ENCODE results near the gene YAF2.

YAF2 gene

DNA sequence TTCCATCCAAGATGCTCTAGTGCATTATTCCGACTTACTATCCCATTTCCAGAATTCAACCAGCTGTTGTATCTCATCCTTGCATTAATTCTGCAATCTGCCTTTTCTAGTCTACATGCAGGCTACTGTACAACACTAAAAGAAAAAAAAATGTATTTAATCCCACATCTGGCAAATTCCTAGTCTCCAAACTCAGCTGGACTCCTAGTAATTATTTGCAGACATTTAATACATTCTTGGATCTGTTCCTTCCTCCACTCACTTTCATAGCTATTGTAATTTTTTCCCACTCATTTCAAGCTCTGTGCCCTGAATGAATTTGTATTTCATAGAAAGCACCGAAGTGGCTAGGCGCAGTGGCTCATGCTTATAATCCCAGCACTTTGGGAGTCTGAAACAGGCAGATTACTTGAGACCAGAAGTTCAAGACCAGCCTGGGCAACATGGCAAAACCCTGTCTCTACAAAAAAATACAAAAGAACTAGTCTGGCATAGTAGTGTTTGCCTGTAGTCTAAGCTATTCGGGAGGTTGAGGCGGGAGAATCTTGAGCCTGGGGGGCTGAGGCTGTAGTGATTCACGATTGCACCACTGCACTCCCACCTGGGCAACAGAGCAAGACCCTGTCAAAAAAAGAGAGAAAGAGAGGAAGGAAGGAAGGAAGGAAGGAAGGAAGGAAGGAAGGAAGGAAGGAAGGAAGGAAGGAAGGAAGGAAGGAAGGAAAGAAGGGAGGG lies 39.5 kb upstream of the YAF2 start:
- H3K27me3 ChIP-seq = peaks cover 6% of the 10 kb centered on the region
- no peak overlapping the region for H3K4me3 ChIP-seq (ENCODE audit: low read depth in 1 of 2, low read length in 1 of 2)
- no peaks in the 10 kb centered on the region for H3K4me1 ChIP-seq (ENCODE audit: control insufficient read depth in 1 of 2, insufficient read depth in 1 of 2, low read depth in 1 of 2, low read length in 1 of 2)
- no peaks in the 10 kb centered on the region for H3K36me3 ChIP-seq
- no peaks in the 10 kb centered on the region for H3K9me3 ChIP-seq
- TF ChIP-seq CTCF (IDR thresholded peaks at IDR 0.05) = no peak
- no peak overlapping the region for H3K27ac ChIP-seq

GRCh38 chr12:42275499-42275898 lies 37.5 kb upstream of the YAF2 start:
- Histone ChIP-seq H3K4me1 (ENCODE audit: control insufficient read depth in 1 of 2, insufficient read depth in 1 of 2, low read depth in 1 of 2, low read length in 1 of 2) (peaks cover 8 to 11% of the 10 kb centered on the region in 2 experiments), H3K27me3 (peaks cover 13% of the 10 kb centered on the region), H3K27ac (no peak overlapping the region), H3K9me3 (no peaks in the 10 kb centered on the region), H3K36me3 (no peaks in the 10 kb centered on the region), H3K4me3 (ENCODE audit: low read depth in 1 of 2, low read length in 1 of 2) (no peak overlapping the region)
- no peak for TF ChIP-seq CTCF (IDR thresholded peaks at IDR 0.05)

- H3K36me3 ChIP-seq = no peaks in the 10 kb centered on the region
- peaks cover 8 to 12% of the 10 kb centered on the region in 2 experiments for H3K4me1 ChIP-seq (ENCODE audit: control insufficient read depth in 1 of 2, insufficient read depth in 1 of 2, low read depth in 1 of 2, low read length in 1 of 2)
- H3K27ac ChIP-seq = no peak overlapping the region
- no peak overlapping the region for H3K4me3 ChIP-seq (ENCODE audit: low read depth in 1 of 2, low read length in 1 of 2)
- no peaks in the 10 kb centered on the region for H3K9me3 ChIP-seq
- TF ChIP-seq CTCF (IDR thresholded peaks at IDR 0.05) = no peak
- H3K27me3 ChIP-seq = peaks cover 13% of the 10 kb centered on the region
Observed at GRCh38 chr12:42273706-42274105, 35.7 kb upstream of the YAF2 start.

DNA sequence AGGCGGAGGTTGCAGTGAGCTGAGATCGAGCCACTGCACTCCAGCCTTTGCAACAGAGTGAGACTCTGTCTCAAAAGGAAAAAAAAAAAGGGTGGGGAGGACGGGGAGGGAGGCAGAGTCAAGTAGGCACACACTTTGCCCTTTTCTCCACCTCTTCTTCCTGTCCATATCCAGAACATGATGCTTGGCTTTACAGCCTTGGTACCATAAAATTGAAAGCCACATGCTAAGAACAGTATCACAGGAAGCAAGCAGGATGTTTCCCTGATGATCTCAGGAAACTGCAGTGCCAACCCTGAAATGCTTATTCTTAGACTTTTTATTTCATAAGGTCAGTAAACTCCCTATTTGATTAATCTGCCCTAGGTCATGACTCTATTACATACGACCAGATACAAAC lies 32.5 kb upstream of the YAF2 start:
- Histone ChIP-seq H3K27ac (no peak overlapping the region), H3K36me3 (no peaks in the 10 kb centered on the region), H3K27me3 (peaks cover 7% of the 10 kb centered on the region), H3K4me3 (ENCODE audit: low read depth in 1 of 2, low read length in 1 of 2) (no peak overlapping the region), H3K4me1 (ENCODE audit: control insufficient read depth in 1 of 2, insufficient read depth in 1 of 2, low read depth in 1 of 2, low read length in 1 of 2) (peaks cover 8 to 12% of the 10 kb centered on the region in 2 experiments), H3K9me3 (no peaks in the 10 kb centered on the region)
- TF ChIP-seq CTCF (IDR thresholded peaks at IDR 0.05) = no peak

DNA sequence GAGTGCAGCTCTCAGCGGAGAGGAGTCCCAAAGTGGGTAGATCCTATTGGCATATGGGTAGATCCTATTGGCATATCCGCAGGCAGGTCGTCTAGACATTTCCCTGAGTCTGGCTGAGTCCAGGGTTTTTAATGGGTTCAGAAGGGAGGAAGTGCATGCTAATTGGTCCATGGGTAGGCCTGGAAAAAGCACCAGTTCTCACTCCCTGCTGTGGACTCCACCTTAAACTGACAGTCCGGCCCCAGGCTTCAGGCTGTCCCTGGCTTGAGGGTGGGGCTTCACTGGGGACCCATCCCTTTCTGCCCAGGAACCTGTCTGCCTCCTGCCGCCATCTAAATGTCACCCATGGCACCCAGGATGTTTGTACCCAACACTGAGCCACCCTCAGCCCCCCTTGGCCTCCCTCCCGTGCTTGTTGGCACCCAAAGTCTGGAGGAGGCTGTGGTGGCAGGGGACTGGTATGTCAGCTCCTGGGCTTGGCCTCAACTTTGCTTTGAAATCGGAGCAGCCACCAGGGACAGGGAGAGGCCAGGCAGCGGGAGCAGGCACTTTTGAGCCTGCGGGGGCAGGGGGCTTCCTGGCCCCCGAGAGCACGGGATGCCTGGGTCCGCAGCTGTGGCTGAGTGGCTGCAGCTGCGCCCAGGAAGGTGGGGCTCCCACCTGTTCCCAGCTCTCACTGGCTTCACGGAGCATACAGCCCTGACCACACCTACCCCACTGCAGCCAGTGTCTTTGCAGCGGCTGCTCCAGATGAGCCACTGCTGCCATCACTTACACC lies 29.6 kb upstream of the YAF2 start:
- Histone ChIP-seq H3K36me3 (no peaks in the 10 kb centered on the region), H3K4me3 (ENCODE audit: low read depth in 1 of 2, low read length in 1 of 2) (no peak overlapping the region), H3K9me3 (no peaks in the 10 kb centered on the region), H3K27me3 (peaks cover 7% of the 10 kb centered on the region), H3K4me1 (ENCODE audit: control insufficient read depth in 1 of 2, insufficient read depth in 1 of 2, low read depth in 1 of 2, low read length in 1 of 2) (peaks cover 8 to 12% of the 10 kb centered on the region in 2 experiments), H3K27ac (no peak overlapping the region)
- TF ChIP-seq CTCF (IDR thresholded peaks at IDR 0.05) = no peak

All from neutrophil (primary cell).